CD4-positive, alpha-beta T cell treated with Interleukin-4 for 4 hours (primary cell): ENCODE measurements around the gene PCDHA12.
"Not testable (repeated sequence)": the region's sequence is repeated elsewhere in the genome, so short reads cannot be mapped to it uniquely, and the experiment has no call there.

Source experiments
- DNase-seq: peaks from one replicate; pipeline ENCODE4 v3.0.0-alpha.2; 2020

The PCDHA12 gene

DNA sequence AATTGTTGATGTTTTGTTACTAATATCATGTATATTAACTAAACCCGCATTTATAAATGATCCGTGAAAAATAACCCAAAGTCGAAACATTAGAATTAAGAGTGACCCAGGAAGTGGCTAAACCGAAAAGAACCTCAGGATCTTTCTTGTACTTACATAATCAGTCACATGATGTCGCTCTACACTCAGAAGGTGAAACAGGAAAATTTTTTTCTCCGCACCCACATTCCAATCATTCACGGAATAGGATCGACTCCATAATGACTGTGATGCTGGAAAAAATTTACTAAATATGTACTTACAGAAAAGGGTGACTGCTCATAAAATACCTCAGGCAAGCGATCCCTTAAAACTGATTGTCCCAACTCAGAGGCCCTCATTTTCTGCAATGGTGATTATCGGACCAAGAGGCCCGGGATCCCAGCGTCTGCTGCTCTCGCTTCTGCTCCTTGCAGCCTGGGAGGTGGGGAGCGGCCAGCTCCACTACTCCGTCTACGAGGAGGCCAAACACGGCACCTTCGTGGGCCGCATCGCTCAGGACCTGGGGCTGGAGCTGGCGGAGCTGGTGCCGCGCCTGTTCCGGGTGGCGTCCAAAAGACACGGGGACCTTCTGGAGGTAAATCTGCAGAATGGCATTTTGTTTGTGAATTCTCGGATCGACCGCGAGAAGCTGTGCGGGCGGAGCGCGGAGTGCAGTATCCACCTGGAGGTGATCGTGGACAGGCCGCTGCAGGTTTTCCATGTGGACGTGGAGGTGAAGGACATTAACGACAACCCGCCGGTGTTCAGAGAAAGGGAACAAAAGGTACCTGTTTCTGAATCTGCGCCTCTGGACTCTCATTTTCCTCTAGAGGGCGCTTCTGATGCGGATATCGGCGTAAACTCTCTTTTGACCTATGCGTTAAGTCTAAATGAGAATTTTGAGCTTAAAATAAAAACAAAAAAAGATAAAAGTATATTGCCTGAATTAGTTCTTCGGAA is at the start of gene PCDHA12:
Gene PCDHA12 (plus strand): TSS at position 224 of the 981 bp plus-strand sequence. CDS start 165 bp downstream, at position 389.
- DNase-seq: no peak

- DNase-seq: no peak
Observed at GRCh38 chr5:140827704-140828361, 47.3 kb upstream of the PCDHA12 start, which contains the start of gene PCDHA6. Gene PCDHA6, plus strand, starts transcription at chr5:140827960. Its CDS starts 132 bp downstream, at chr5:140828092.

- no peak for DNase-seq
Observed at GRCh38 chr5:140828362-140828737, 46.8 kb upstream of the PCDHA12 start.

GRCh38 chr5:140829511-140830501 is 45.3 kb upstream of the PCDHA12 start:
- DNase-seq: not testable (repeated sequence)

DNA sequence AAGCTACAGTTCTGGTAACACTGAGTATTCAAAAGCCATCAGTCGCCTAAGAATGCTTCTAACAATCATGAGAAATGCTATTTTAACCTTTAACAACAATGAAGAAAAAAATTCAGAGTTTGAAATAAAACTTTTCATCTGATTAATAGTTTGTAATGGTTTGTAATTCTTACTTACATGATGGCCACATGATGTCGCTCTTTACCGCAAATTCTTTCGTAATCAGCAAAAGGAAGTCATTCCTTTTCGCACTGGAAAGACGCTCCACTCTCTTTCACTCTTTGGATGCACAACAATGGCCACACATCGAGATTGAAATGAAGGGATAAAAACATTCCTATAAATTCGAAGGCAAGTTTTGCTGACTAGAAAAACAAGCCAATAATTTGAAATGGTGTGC is 41.1 kb upstream of the PCDHA12 start, which contains the start of gene PCDHA7:
Gene PCDHA7 (plus strand): TSS at position 277 of the 400 bp plus-strand sequence. CDS start 115 bp downstream, at position 392.
- no peak for DNase-seq

DNA sequence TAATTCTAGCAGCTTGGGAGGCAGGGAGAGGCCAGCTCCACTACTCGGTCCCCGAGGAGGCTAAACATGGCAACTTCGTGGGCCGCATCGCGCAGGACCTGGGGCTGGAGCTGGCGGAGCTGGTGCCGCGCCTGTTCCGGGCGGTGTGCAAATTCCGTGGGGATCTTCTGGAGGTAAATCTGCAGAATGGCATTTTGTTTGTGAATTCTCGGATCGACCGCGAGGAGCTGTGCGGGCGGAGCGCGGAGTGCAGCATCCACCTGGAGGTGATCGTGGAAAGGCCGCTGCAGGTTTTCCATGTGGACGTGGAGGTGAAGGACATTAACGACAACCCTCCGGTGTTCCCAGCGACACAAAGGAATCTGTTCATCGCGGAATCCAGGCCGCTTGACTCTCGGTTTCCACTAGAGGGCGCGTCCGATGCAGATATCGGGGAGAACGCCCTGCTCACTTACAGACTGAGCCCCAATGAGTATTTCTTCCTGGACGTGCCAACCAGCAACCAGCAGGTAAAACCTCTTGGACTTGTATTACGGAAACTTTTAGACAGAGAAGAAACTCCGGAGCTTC is 40.6 kb upstream of the PCDHA12 start:
- not testable (repeated sequence) for DNase-seq

- no peak for DNase-seq
Observed at GRCh38 chr5:140835622-140836510, 39.2 kb upstream of the PCDHA12 start.

DNA sequence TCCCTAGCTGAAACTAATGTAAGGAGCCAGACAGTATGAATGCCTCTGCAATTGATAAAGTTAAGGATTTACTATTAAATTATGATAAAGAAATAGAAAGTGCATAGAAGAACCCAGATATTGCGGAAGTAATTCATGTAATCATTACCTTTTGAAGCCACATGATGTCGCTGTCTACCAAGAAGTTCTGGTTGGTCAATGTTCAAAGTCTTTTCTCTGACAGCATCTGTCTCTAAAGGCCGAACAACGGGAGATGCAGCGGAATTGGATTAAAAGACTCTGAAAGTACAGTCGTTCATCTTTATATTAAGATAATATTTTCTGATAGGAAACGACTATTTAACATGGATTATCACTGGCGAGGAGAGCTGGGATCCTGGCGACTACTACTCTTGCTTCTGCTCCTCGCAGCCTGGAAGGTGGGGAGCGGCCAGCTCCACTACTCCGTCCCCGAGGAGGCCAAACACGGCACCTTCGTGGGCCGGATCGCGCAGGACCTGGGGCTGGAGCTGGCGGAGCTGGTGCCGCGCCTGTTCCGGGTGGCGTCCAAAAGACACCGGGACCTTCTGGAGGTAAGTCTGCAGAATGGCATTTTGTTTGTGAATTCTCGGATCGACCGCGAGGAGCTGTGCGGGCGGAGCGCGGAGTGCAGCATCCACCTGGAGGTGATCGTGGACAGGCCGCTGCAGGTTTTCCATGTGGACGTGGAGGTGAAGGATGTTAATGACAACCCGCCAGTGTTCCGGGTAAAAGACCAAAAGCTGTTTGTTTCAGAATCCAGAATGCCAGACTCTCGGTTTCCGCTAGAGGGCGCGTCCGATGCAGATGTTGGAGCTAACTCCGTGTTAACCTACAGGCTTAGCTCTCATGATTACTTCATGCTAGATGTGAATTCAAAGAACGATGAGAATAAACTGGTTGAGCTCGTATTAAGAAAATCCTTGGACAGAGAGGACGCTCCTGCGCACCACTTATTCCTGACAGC is 33.8 kb upstream of the PCDHA12 start, which contains the start of gene PCDHA8:
Gene PCDHA8 (plus strand): TSS at position 210 of the 985 bp plus-strand sequence. CDS start 135 bp downstream, at position 345.
- DNase-seq: no peak

GRCh38 chr5:140842798-140843733 is 32.0 kb upstream of the PCDHA12 start:
- DNase-seq: no peak

GRCh38 chr5:140848139-140849102 is 26.7 kb upstream of the PCDHA12 start, which contains the start of gene PCDHA9:
Gene PCDHA9, plus strand, starts transcription at chr5:140848382. Its CDS starts 114 bp downstream, at chr5:140848496.
- DNase-seq: not testable (repeated sequence)

DNA sequence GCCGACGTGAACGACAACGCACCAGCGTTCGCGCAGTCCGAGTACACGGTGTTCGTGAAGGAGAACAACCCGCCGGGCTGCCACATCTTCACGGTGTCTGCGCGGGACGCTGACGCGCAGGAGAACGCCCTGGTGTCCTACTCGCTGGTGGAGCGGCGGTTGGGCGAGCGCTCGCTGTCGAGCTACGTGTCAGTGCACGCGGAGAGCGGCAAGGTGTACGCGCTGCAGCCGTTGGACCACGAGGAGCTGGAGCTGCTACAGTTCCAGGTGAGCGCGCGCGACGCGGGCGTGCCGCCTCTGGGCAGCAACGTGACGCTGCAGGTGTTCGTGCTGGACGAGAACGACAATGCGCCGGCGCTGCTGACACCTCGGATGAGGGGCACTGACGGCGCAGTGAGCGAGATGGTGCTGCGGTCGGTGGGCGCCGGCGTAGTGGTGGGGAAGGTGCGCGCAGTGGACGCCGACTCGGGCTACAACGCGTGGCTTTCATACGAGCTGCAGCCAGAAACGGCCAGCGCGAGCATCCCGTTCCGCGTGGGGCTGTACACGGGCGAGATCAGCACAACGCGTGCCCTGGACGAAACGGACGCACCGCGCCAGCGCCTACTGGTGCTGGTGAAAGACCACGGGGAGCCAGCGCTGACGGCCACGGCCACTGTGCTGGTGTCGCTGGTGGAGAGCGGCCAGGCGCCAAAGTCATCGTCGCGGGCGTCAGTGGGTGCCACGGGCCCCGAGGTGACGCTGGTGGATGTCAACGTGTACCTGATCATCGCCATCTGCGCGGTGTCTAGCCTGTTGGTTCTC is 25.1 kb upstream of the PCDHA12 start:
- not testable (repeated sequence) for DNase-seq

DNA sequence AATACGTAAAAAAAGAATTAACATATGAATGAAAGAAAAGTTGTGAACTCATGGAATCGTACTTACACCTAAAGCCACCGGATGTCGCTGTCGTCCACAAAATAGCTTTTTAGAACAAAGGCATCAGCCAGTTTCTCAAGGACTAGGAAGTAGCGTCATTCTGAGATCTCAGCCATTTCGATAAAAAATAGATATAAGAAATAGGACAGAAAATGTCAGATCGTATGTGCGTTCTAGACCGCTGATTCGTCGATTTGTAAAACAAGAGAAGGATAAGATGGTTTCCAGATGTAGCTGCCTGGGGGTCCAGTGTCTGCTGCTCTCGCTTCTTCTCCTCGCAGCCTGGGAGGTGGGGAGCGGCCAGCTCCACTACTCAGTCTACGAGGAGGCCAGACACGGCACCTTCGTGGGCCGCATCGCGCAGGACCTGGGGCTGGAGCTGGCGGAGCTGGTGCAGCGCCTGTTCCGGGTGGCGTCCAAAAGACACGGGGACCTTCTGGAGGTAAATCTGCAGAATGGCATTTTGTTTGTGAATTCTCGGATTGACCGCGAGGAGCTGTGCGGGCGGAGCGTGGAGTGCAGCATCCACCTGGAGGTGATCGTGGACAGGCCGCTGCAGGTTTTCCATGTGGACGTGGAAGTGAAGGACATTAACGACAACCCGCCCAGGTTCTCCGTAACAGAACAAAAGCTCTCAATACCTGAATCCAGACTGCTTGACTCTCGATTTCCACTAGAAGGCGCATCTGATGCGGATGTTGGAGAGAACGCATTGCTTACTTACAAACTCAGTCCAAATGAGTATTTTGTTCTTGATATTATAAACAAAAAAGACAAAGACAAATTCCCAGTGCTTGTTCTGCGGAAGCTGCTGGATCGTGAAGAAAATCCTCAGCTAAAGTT is 19.1 kb upstream of the PCDHA12 start, which contains the start of gene PCDHA10:
Gene PCDHA10 (plus strand): TSS at position 126 of the 903 bp plus-strand sequence. CDS start 152 bp downstream, at position 278.
- DNase-seq: no peak

DNA sequence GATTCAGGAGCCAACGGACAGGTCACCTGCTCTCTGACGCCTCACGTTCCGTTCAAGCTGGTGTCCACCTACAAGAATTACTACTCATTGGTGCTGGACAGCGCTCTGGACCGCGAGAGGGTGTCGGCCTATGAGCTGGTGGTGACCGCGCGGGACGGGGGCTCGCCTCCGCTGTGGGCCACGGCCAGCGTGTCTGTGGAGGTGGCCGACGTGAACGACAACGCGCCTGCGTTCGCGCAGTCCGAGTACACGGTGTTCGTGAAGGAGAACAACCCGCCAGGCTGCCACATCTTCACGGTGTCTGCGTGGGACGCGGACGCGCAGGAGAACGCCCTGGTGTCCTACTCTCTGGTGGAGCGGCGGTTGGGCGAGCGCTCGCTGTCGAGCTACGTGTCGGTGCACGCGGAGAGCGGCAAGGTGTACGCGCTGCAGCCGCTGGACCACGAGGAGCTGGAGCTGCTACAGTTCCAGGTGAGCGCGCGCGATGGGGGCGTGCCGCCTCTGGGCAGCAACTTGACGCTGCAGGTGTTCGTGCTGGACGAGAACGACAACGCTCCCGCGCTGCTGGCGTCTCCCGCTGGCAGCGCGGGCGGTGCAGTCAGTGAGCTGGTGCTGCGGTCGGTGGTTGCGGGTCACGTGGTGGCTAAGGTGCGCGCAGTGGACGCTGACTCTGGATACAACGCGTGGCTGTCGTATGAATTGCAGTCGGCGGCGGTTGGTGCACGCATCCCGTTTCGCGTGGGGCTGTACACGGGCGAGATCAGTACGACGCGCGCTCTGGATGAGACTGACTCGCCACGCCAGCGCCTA is 17.7 kb upstream of the PCDHA12 start:
- DNase-seq: no peak

DNA sequence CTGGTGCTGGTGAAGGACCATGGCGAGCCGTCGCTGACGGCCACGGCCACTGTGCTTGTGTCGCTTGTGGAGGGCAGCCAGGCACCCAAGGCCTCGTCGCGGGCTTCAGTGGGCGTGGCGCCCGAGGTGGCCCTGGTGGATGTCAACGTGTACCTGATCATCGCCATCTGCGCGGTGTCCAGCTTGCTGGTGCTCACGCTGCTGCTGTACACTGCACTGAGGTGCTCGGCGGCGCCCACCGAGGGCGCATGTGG is 17.2 kb upstream of the PCDHA12 start:
- DNase-seq: no peak
